ENCODE results near the gene LRBA. TPM values are rescaled to one million over a fixed set of nuclear protein-coding genes. Genes with fewer than 3 reads are reported as not detected.

The LRBA gene
- total and polyA plus RNA-seq, 2 donors (not counting 3 experiments of a cell fraction or from before 2014, with no cell fraction given), result 18.0 to 35.1 TPM

DNA sequence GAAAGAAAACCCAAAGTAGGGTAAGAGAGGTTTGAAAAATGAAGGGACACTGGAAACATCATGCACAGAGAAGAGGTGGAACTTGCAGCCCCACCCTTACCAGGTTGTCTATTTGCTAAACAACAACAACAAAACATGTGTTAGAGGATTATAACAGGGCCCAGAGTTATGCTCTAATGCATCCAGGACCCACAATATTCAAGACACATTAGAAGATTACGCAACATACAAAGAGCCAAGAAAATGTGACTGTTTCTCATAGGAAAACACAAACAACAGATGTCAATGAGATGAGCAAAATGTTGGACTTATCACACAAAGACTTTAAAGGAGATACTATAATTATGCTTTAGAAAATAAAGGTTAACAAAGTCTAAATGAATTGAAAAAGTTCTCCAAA, 128.5 kb downstream of the LRBA start:
- dilution Hi-C loops (cut with MboI; ENCODE audit: extremely low pct_ligation_motif_present, low sequenced_read_pairs), result no loop called here
- no peaks in the 10 kb centered on the region for H3K9me1 ChIP-seq (replicated peaks; ENCODE audit: control insufficient read depth, extremely low read depth, insufficient read depth, low read length)
- H3K27me3 ChIP-seq (ENCODE audit: control insufficient read depth in 2 of 2, insufficient read depth in 2 of 2, low read length in 2 of 2), result no peaks in the 10 kb centered on the region
- H3K4me2 ChIP-seq (ENCODE audit: insufficient read depth, low read length), result no peak overlapping the region
- TF ChIP-seq, protein P1, sequence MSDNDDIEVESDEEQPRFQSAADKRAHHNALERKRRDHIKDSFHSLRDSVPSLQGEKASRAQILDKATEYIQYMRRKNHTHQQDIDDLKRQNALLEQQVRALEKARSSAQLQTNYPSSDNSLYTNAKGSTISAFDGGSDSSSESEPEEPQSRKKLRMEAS (IDR thresholded peaks at IDR 0.05; ENCODE audit: insufficient read depth, insufficient read length), result no peak
- TF ChIP-seq EZH2 (IDR thresholded peaks at IDR 0.05; ENCODE audit: borderline replicate concordance, low read depth, low read length, severe bottlenecking) (no peak), POLR2AphosphoS5 (IDR thresholded peaks at IDR 0.05; ENCODE audit: insufficient read depth, low read depth, low read length) (no peak), JUN (IDR thresholded peaks at IDR 0.05; ENCODE audit: borderline replicate concordance, insufficient read depth, insufficient read length, low read depth) (no peak), POLR2A (IDR thresholded peaks at IDR 0.05; ENCODE audit: low read depth, low read length) (no peak), MYC (IDR thresholded peaks at IDR 0.05; ENCODE audit: low read depth, low read length) (no peak), FOS (IDR thresholded peaks at IDR 0.05; ENCODE audit: borderline replicate concordance, insufficient read depth, low read length) (no peak), GATA2 (IDR thresholded peaks at IDR 0.05; ENCODE audit: insufficient read depth, insufficient read length, low read depth, low read length) (no peak)
- TF ChIP-seq, protein P2, sequence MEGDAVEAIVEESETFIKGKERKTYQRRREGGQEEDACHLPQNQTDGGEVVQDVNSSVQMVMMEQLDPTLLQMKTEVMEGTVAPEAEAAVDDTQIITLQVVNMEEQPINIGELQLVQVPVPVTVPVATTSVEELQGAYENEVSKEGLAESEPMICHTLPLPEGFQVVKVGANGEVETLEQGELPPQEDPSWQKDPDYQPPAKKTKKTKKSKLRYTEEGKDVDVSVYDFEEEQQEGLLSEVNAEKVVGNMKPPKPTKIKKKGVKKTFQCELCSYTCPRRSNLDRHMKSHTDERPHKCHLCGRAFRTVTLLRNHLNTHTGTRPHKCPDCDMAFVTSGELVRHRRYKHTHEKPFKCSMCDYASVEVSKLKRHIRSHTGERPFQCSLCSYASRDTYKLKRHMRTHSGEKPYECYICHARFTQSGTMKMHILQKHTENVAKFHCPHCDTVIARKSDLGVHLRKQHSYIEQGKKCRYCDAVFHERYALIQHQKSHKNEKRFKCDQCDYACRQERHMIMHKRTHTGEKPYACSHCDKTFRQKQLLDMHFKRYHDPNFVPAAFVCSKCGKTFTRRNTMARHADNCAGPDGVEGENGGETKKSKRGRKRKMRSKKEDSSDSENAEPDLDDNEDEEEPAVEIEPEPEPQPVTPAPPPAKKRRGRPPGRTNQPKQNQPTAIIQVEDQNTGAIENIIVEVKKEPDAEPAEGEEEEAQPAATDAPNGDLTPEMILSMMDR (IDR thresholded peaks at IDR 0.05; ENCODE audit: extremely low read depth in 1 of 2, insufficient read depth in 1 of 2, low read depth in 1 of 2, low read length in 2 of 2), result no peak
- no peak for FAIRE-seq
- no TSS peak for BruUV-seq (replicated peaks)
- no peak overlapping the region for H2AFZ ChIP-seq (ENCODE audit: low read depth, low read length)
- no peaks in the 10 kb centered on the region for H3K36me3 ChIP-seq (ENCODE audit: control insufficient read depth in 2 of 2, extremely low read depth in 1 of 2, insufficient read depth in 2 of 2, low read length in 2 of 2)
- DNase-seq (ENCODE audit: low read depth, low spot score), result no peak
- no peaks in the 10 kb centered on the region for H3K79me2 ChIP-seq (ENCODE audit: control insufficient read depth, insufficient read depth, low read length)
- no peak overlapping the region for H3K27ac ChIP-seq (ENCODE audit: insufficient read depth, low read depth, low read length)
- no peak overlapping the region for H3K4me3 ChIP-seq (replicated peaks in 1 of 3; ENCODE audit: insufficient read depth in 1 of 3, low read depth in 1 of 3, low read length in 3 of 3)
- no peaks in the 10 kb centered on the region for H3K4me1 ChIP-seq (ENCODE audit: control insufficient read depth, extremely low read depth, insufficient read depth, low read length)
- intact Hi-C loops (cut with micrococcal nuclease), result no loop called here
- H4K20me1 ChIP-seq (replicated peaks; ENCODE audit: control insufficient read depth, extremely low read depth, insufficient read depth, low read length), result no peaks in the 10 kb centered on the region
- H3K9me3 ChIP-seq (replicated peaks; ENCODE audit: control insufficient read depth, insufficient read depth, low read length), result no peaks in the 10 kb centered on the region
- CTCF ChIA-PET, result no interaction called here
- POLR2A ChIA-PET, result no interaction called here
- no peak overlapping the region for H3K9ac ChIP-seq (replicated peaks; ENCODE audit: extremely low read depth, insufficient read depth, low read length)
